GM10266 (cell line): Measurements from ENCODE around the gene UGT1A5.

ENCODE experiments used
- DNase-seq: peaks from one replicate; pipeline ENCODE4 v3.0.0; 2012; ENCODE audit errors: extremely low spot score
- CTCF ChIP-seq: IDR thresholded peaks from 2 replicates; pipeline ENCODE4 v1.5.1; 2012; ENCODE audit warnings: mild to moderate bottlenecking, low read depth; ENCODE audit not compliant: control insufficient read depth, insufficient read depth; ENCODE audit errors: missing control alignments

Gene UGT1A5

DNA sequence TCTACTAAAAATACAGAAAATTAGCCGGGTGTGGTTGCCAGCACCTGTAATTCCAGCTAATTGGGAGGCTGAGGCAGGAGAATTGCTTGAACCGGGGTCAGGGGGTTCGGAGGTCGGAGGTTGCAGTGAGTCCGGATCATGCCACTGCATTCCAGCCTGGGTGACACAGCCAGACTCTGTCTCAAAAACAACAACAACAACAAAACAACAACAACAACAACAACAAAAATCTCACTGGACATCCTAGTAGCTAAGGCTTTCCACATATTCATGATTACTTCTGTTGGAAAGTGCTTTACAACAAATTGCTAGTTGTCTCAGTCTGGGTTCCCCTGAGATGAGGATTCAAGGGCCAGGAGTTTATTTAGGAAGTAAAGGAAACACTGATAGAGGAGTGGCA lies 61.1 kb downstream of the UGT1A5 start:
- no peak for DNase-seq
- no peak for TF ChIP-seq CTCF

DNA sequence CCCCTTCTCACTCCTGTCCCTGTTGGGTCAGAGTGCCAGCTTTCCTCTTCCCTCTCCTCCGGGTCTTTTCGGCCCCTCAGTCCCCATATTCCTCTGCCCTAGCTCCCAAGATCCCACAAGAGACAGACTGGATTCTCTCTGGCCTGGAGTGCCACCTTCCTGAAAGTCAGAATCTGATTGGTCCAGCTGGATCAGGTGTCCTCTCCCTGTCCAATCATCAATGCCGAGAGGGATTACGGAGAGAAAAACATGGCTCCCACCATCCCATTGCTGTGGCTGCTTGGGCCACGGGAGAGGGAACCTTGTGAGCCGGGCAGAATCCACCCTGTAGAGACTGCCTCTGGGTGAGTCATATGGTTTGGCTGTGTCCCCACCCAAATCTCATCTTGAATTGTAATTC lies 62.7 kb downstream of the UGT1A5 start:
- DNase-seq = no peak
- TF ChIP-seq CTCF = no peak

GRCh38 chr2:233778030-233778429 lies 65.3 kb downstream of the UGT1A5 start, which contains the start of gene MROH2A:
MROH2A (plus strand) TSS chr2:233778330; CDS start chr2:233779359, 1,029 bp downstream.
- no peak for DNase-seq
- TF ChIP-seq CTCF = no peak

- no peak for TF ChIP-seq CTCF
- DNase-seq = no peak
Measured at GRCh38 chr2:233779722-233780121, 67.0 kb downstream of the UGT1A5 start.

GRCh38 chr2:233780771-233781170 lies 68.1 kb downstream of the UGT1A5 start:
- TF ChIP-seq CTCF = no peak
- DNase-seq = no peak

GRCh38 chr2:233789554-233789953 lies 76.8 kb downstream of the UGT1A5 start:
- no peak for TF ChIP-seq CTCF
- DNase-seq = no peak

- no peak for TF ChIP-seq CTCF
- DNase-seq = no peak
Measured at GRCh38 chr2:233791151-233791882, 78.6 kb downstream of the UGT1A5 start.
